ENCODE results near the gene SIM1.

The SIM1 gene

GRCh38 chr6:100455230-100456124 lies 9.2 kb downstream of the SIM1 start:
- FAIRE-seq = peak; percentile 99

DNA sequence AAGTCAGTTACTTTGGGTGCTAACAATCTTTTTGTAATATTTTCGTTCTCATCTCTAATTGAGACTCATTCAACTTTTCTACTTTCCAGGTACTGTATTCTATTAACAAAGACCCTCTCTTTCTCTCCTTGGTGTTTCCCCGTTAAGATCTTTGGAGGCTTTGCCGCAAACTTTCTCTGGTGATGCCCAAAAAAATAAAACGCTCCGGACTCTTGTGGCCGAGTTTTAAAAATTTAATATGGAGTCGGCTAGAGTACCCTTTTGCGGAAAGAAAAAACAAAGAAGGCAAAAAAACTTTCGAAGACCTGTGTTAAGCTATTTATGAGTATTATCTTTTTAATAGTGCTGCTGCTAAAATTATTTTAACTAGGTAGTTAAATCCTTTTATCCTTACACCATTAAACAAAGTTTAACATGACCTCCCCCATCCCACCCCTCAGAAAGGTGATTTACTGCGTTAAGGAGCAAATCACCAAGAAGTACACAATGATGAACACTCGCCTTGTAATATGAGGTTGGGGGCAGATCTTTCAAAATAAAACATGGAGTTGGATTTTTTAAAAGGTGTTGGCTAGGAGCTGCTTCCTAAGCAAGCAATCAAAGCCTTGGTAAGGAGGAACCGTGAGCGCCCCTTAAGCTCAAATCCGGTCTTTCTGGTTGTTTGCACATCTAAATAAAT lies 10.0 kb downstream of the SIM1 start:
- FAIRE-seq = peak; percentile 5

DNA sequence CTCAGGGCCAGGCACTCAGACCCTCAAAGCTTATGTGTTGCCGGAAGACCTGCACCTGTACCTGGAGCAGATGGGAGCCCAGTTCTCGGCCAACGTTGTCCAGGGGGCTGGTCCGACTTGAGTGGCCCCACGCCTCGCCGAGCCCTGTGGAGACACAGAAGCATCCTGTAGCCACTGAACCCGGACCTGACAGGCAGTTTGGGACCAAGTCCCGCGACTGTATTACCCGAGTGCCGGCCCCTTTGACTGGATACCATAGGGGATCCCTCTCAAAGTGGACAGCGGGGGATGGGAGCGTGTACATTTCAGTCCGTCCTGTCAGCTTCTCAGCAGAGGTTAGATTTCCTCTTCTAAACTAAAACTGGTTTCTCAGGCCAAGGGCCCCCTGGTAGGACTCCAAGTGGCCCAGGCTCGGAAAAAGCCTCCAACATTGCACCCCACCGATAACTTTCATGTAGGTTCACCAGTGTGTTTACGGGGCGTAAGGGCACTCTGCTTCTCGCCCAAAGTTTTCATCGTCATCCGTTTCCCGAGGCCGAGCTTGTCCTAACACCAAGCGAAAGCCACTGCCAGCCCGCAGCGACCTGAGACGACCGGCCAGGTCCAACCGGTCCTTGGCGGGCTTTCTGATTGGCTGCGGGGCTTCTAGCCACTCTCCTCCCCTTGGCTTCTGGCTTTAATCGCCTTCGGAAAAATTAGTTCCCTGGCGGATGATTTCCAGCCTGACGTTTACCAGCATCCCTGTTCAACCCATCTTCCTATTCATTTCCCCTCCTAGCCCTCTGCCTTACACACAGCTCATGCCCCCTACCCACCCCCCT lies 10.8 kb downstream of the SIM1 start:
- FAIRE-seq = peak; percentile 91

GRCh38 chr6:100452998-100453397 lies 11.7 kb downstream of the SIM1 start:
- FAIRE-seq = no peak

DNA sequence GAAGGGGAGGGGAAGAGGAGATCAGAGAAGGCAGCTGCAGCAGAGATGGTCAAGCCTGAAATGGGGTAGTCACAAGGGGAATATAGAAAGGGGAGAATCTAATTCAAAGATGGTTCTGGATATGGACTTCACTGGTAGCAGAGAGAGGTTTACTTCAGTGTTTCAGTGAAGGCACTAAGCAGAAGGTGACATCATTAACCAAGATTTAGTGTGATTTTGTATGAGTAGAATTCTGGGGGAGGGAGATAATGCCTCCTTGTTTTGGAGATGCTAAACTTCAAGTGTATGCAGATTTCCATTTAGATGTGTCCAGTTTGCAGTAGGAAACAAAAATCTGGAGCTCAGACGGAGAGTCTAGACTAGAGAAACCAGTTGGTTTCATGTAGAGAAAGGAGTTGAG lies 13.1 kb downstream of the SIM1 start:
- no peak for FAIRE-seq

DNA sequence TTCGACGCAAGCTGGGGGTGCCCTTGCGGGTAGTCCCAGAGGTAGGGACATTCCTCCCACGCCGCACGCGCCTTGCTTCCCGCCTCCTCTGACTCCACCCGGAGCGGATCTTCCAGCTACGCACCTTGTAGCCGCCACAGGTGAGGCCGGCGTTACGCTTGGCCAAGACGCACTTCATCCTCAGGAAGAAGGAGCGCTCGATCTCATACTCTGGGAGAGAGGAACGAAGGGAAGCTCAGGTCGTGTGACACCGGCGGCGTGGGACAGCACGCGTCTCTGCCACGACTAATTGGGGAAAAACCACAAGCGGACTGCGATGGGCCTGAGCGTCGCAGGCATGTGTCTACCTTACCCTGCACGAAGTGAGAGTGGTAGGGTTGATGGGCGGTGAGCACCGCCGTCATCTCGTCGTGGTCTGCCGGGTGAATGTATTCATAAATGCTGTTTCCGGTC lies 15.5 kb downstream of the SIM1 start:
- FAIRE-seq = no peak

- FAIRE-seq = no peak
These were observed 16.6 kb downstream of the SIM1 start for GRCh38 chr6:100447900-100448748.

DNA sequence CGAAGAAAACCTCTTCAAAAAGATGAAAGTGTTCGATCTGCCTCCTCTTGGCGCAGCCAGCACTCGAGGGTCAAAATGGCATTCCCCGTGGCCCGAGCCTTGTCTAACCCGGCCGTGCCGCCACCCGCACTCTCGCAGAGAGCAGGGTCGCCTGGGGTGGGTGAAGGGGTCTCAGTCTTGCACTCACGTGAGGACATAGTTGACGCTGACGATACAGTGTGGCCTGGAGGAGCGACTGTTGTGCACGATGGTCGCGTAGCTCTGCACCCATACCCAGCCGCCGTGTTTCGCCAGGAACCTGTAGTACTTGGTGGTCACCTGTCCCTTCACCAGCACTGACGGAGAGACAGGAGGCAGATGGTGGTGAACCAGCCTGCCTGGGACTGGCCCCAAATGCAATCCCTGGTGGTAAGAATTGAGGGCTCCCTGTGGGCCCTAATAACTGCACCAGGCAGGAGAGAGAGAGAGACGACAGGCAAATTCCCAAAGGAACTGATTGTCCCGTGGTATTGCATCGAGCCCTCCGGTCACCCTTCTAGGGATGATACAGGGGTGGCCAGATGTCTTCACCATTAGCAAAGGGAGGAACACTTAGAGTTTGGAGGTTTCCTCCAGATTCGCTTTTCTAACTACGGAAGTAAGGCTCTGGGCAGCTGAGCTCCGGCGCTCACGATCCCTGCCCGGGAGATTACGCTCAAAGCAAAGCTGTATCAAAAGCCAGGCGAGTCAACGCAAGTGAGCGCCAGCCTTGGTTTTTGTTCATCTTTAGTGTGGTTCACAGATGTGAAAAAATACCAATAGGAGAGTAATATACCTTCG lies 17.4 kb downstream of the SIM1 start:
- no peak for FAIRE-seq

GRCh38 chr6:100446115-100447080 lies 18.3 kb downstream of the SIM1 start:
- FAIRE-seq = peak; percentile 79

GRCh38 chr6:100445512-100445911 lies 19.2 kb downstream of the SIM1 start:
- FAIRE-seq = no peak

DNA sequence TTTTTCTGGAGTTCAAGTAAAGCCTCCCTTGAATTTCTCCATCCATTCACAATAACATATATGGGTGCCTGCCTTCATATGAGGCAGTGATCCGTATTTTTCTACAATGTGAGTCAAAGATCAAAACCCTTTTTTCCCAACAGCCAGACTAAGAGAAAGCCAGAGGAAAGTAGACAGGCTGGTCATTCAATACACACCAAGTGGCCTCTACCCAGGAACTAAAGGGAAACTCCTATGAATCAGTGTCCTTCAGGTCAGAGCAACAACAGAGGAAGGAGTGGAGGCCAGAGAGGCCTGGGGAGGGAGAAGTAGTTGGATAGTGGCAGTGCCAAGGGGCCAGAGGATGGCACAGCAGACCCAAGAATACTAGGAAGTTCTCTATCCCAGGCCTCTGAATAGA lies 23.8 kb downstream of the SIM1 start:
- no peak for FAIRE-seq

GRCh38 chr6:100435299-100435698 lies 29.4 kb downstream of the SIM1 start:
- no peak for FAIRE-seq

DNA sequence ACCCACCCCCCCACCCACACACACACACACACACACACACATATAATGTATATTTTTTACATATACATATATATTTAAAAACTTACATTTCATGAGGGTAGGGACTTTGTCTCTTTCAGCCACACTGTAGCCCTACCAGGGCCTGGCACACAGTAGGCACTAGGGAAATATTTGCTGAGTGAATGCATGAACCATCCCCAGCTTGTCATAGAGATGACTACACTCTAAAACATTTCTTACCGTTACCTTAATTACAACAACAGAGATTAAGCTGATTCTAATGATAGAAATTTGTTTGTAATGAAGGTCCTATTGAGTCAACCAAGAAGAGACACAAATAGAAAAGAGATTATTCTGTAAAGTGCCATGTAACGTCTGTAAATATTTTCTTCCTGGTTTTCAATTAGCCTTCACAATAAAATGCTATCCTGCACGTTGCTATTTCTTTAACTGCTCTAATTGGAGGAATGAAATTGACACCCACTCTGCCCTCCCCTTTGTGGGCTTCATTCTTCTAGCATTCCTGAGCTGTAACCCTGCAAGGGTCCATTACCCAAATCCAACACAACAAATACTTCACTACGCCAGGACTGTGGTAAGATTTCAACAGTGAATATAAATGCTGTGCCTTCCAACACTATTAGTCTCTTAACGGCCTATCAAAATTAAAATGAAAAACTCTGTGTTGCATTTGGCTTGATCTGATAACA lies 30.8 kb downstream of the SIM1 start:
- FAIRE-seq = no peak

DNA sequence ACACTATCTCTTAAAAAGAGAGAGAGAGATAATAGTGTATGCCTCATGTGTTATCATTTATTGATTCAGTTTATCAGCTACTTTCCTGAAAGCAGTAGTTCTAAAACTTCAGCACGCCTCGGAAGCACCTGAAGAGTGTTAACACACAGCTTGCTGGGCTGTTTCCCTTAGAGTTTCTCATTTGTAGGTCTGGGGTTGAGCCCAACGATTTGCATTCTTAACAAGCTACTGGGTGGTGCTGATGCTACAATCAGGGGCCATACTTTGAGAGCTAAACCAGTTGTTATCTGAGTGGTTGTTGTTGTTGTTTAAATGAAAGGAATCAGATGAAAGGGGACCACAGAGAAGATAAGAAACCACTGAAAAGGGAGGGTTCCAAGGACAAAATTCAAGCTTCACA lies 32.6 kb downstream of the SIM1 start:
- no peak for FAIRE-seq

DNA sequence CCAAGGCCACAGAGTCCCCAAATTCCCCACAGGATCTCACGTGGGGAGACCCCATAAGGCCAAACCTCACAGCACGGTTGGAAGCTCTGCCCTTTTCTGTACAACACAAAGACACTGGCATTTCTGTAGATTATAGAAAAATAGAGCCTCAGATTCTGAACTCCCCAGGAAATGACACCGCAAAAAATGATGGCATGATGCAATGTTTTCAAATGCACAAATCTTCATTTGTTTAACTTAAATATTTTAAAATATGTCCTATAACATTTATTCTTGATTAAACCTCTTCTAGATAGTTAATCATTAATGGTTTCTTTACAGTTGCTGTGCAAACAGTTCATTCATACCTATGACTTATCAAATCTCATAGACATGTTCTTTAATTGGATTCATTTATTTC lies 33.8 kb downstream of the SIM1 start:
- FAIRE-seq = peak; percentile 36

- no peak for FAIRE-seq
These were observed 37.3 kb downstream of the SIM1 start for GRCh38 chr6:100427452-100427851.

GRCh38 chr6:100426744-100427338 lies 37.9 kb downstream of the SIM1 start:
- FAIRE-seq = no peak

DNA sequence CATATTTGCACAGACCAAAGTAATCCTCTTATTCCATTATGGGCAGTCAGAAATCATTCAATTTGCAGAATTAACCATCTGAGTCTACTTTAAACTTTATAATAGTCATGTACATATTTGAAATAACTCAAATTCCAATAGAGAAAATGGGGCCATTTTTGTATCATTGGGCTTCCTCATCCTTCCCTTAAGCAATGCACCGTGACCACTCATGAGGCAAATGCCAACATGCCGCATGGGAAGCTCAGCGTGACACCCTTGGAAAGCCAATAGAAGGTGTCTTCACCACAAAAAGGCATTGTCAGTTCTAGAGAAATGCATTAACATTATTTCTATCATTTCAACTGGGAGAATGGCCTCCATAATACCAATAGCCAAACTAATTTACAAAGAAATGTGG lies 38.5 kb downstream of the SIM1 start:
- FAIRE-seq = no peak

DNA sequence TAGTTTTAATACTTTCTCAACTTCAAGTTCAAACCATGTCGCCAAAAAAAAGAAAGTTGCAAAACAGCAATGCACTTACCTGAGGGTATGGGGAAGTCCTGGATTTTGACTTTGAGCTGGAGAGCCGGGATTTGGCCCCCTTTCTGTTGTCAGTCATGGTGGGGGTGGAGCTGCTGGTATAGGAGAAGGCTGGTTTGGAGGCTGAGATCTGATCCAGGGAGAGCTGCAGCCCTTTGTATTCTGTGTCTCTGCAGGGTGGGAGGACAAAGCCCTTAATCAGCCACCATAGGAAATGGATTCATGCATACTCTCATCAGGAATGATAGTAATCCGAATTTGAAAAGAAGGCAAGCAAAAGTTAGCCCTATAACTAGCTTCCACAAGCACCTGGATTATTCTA lies 44.0 kb downstream of the SIM1 start:
- no peak for FAIRE-seq

Measured in islet of Langerhans (tissue), 1 donor.